GM19193 (cell line): ENCODE data around the gene MADD.

Source experiments
- POLR2A ChIP-seq: IDR thresholded peaks from 4 replicates; pipeline ENCODE4 v1.6.1; 2011; ENCODE audit not compliant: insufficient read depth, insufficient read length; ENCODE audit errors: extremely low read depth

Gene MADD

DNA sequence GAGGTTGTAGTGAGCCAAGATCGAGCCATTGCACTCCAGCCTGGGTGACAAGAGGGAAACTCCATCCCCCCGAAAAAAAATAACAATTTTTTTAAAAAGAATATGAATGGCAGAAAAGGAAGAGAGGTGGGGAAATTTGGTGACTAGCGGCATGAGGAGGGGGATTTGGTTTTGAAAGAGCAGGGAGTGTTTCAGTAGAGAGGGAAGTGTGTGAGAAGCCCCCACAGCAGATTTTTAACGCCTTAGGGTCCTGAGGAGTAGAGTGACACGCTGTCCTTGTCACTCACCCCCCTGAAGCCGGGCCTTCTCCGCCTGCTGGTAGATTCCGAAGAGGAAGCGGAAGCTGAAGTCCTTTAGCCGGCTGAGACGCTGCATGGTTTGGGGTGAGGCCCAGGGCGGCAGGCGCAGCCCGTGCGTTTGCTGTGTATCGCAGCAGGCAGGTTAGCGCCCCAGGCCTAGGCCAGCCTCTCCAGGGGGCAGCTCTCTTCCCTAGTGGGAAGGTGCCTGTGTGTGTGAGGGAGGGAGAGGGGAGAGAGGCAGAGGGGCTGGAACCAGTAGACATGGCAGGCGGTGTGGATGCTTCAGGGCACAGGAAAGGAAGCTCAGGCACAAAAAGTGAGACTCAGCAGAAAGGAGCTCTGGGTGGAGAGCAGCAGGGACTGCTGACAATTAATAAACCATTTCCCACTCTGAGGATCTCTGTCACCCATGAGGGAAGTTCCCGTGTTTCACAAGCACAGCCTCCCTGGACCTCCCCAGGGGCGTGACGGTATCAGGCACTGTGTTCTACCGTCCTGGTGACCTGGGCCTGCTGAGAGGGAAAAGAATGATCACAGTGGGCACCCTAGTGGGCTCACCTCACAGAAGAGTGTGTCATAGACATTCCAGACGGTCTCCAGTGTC lies 25.2 kb upstream of the MADD start:
- no peak for TF ChIP-seq POLR2A

DNA sequence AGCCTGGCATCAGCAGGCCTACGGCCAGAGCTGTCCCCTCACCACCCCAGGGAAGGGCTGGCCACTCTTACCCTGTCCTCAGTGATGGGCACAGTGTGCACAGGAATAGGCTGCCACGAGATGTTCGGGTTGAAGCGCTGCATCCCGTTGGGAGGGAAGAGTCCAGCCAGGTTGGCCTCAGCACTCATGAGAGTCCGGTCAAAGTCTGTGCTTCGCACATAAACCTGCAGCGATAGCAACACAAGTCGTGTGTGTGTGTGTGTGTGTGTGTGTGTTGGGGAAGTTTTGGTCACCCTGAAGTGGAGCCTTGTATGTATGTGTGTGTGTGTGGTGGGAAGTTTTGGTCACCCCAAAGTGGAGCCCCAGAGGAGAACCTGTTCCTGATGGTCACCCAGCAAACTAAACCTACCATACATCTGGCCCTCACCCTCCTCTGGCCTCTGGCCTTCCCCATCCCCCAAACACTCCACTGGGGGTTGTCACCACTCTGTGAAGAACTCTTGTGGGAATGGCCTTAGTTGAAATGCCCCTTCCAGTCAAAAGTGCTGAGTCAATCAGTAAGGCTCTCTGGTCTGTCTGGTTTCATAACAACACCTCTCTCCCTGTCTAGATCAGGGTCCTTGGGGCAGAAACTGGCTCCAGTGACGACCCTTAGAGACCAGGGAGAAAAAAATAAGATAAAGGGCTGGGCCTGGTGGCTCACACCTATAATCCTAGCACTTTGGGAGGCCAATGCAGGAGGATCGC lies 24.1 kb upstream of the MADD start:
- TF ChIP-seq POLR2A, result no peak

DNA sequence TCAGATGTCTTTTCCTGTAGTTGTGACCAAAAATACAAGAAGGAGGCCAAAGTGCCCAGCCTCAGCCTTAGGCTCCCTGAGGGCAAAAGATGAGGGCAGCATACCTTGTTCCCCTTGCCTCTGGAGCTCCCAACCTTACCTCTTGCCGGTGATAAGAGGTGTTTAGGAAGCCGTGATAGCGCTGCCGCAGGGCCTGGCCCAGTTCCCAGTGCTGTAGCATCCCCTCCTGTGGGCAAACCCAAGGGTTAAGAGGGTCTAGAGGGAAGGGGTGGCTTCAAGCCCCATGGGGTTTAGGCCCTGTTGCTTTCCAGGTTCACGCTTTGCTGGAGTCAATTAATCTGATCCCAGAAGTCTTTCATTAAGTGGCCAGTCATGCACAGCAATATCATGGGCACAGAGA lies 22.4 kb upstream of the MADD start:
- no peak for TF ChIP-seq POLR2A

DNA sequence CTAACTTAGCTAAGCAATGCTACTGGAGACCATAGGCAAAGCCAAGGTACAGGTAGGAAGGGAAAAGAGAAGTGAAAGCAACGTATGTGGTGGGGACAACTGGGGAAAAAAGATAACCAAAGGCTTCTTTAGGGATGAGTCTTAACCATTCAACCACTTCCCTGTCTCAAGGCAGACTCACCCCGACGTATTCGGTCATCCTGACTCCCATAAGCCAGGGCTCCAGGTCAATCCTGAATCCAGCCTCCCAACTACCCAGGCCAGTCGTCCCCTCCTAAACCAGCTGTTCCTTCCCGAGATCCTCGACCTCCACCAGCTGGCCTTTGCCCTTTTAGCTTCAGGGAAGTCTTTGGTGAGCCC lies 21.6 kb upstream of the MADD start:
- no peak for TF ChIP-seq POLR2A

DNA sequence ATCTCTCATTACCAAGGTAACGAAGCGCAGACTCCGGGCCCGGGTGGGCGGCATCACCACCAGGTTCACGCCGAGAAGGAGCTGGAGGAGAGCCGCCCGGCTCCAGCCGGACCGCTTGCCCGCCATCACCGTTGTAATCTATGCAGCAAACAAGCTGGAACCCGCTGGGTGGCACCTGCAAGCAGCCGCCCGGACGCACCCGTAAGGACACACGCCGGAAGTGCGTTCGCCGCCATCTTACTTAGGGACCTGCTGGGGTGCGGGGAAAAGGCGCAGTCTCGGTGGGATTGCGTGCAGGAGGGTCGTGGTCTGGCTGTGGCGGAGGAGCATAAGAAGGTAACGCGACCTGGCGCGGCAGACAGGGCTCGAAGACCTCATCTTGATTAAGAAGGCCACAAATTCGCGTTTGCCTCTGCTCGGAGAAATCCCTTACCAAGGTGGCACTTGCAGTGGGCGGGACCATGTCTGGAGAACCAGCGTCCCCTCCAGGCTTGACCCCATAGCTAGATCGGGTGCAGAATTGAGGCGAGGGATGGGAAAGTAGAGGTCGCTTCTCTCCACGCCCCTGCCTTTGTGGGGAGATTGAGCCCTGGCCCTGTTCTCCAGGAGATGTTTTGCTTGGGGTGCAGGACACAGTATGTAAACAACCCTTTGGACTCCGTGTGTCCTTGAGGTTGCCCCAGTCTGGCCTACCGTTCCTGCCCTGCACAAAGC lies 21.1 kb upstream of the MADD start, which contains the start of gene ACP2:
Gene ACP2 (minus strand): TSS at position 151 of the 714 bp plus-strand sequence. CDS start 25 bp downstream, at position 126.
- TF ChIP-seq POLR2A, result peak; percentile 87

DNA sequence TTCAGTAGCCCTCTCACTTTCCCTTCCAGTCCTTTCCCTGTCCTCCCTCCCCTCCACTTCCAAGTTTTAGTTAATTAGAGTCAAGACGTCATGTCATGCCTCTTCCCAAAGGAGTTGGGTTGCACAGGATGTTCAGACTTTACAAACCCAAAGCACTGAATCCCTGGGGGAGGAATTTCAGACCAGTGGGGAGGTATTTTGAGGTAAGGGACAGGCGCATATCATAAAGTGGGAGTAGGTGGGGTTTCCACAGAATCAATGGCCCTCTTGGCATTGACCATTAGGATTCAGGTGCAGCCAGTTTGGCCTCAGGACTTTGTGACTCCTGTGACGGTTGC lies 20.6 kb upstream of the MADD start:
- TF ChIP-seq POLR2A, result no peak

DNA sequence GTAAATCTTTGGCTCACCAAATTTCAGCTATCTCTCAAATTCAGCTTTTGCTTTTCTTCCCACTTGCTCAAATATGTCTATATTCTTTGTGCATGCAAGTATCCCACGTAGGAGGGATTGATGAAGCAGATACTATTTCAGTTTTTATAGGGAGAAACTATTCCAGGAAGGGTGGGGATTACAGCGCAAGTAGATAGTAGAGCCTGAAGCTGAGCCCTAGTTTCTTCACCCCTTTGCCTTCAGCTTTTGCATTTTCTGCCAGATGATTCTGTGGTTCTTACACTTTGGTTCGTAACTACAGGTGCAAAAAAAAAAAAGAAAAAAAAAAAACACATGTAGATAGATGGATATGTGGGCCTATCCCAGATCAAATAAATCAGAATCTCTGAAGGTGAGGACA lies 18.2 kb upstream of the MADD start:
- TF ChIP-seq POLR2A, result no peak

DNA sequence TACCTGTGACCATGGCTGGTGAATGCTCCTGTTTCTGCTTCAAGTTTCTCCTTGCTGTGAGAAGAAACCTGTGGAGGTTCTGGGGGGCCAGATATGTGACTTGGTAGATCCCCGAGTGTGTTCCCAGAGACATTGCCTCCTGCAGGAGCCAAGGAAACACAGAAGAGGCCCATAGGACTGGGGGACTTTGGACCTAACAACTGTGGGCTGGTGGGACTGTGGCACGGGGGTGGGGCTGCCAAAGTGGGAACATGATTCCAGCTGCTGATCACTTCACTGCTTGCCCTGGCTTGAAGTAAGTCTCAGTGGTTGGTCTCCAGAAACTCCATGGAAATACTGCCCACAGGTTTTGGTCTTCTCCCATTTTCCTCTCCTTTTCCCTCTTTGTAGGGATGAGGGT lies 16.3 kb upstream of the MADD start:
- TF ChIP-seq POLR2A, result no peak

DNA sequence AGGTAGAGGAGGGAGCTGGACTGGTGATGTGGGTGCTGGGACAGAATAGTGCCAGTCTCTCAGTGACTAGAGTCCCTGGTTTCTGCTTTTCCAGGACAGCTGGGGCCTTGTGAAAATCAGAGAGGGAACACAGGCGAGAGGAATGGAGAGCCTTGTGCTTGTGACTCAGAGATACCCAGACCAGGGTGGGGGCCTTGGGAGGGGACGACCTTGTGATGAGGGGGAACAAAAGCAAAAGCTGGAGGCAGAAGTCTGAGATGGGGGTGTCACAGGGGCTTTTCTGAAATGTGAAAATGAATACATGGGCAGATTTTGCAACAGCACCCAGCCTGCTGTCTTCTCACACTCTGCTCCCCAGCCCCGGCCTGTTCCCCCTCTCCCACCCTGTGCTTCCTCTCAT lies 15.5 kb upstream of the MADD start:
- TF ChIP-seq POLR2A, result no peak

DNA sequence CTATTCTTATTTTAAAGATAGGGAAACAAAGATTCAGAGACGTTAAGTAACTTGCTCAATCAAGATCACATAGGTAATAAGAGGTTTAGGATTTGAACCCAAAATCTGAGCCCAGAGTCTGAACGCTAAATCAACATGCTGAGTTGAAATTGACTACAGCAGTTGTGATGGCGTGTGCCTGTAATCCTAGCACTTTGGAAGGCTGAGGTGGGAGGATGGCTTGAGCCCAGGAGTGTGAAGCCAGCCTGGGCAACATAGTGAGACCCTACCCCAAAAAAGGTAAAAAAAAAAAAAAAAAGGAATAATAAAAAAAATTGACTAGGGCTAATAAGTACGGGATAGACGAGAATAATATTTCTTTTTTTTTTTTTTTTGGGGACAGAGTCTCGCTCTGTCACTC lies 13.6 kb upstream of the MADD start:
- no peak for TF ChIP-seq POLR2A

DNA sequence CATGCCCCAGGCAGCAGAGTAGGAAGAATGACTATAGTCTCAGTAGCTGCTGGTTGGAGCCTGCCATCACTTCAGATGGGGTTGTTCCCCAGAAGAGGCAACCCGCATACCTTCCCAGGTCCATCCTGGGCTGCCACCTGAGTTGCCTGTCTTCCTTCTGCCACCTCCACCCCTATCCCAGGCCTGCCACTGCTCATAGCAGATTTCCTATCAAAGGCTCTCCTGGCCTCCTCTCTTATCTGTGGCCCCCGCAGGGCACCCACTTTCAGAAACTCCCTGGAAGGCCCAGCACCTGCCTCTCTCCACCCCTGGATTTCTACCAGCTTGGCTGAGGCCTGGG lies 12.8 kb upstream of the MADD start:
- no peak for TF ChIP-seq POLR2A

DNA sequence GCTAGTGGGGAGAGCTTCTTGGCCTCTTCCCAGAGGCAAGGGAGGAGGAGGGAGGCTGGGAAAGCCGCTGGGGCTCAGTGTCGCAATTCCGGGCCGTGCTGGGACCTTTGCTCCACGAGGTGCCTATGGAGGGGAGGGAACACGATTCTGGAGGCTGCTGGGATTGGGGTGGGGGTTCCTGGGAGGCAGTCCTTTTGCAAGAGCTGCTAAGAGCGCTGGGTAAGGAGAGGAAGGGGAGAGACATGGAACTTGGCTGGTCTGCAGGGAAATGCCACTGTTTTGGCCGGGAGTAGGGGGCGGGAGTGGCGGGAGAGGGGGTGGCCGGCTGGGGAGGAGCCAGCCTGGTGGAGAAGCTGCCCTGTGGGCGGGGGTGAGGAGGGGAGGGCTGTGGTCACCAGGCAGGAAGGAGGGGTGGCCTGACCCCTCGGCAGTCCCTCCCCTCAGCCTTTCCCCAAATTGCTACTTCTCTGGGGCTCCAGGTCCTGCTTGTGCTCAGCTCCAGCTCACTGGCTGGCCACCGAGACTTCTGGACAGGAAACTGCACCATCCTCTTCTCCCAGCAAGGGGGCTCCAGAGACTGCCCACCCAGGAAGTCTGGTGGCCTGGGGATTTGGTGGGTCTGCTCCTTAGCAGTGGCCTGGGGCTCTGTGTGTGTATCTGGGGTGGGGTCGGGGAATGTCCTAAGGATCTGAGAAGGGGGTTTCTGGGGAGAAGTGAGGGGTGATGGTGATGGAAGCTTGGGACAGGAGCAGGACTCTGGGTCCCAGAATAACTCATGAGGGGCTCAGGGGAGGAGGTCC lies 12.2 kb upstream of the MADD start, which contains the start of gene NR1H3:
Gene NR1H3 (plus strand): TSS at position 480 of the 800 bp plus-strand sequence. CDS start 1,221 bp downstream, outside the sequence.
- no peak for TF ChIP-seq POLR2A

DNA sequence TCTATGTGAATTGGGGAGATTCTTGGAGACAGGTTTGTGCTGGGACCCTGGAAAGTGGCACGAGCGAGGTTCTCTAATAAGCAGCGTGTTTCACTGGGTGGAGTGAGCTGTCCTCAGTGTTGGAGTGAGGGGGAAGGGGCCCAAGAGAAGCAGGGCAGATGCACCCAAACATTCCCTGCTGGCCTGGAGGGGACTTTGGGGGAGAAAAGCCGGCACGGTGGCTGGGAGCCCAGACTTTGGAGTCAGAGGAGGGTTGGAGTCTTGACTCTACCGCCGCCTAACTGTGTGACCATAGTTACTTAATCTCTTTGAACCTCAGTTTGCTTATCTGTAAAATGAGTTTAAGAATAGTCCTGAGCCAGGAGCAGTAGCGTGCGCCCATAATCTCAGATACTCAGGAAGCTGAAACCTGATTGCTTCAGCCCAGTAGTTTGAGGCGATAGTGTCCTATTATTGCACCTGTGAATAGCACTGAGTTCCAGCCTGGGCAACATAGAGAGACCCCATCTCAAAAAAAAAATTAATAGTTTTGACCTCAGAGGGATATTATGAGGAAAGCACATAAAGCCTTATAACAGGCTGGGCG lies 11.5 kb upstream of the MADD start:
- no peak for TF ChIP-seq POLR2A

DNA sequence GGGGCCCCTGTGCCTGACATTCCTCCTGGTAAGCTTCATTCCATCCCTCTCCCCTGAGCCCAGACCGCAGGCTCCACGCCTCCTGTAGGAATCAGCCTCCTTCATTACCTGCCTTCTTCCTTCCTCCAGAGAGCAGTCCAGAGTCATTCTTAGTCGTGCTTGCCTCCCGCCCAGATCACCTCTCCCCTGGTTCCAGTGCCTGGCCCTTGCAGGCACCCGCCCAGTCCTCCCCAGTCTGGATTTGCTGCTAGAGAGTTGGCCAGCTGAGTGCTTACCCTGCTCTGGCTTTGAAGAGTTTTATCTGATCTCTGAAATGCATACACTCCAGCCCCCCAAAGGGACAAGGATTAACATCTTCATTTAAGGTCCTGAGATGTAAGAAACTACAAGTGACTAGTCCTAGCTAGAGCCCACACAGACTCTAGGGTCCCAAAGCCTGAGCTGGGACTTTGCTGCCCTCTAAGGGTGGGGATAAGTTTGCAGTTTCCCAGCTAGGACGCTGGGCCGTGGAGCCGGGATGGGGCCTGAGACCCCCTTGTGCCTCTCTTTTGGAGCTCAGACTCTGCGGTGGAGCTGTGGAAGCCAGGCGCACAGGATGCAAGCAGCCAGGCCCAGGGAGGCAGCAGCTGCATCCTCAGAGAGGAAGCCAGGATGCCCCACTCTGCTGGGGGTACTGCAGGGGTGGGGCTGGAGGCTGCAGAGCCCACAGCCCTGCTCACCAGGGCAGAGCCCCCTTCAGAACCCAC lies 10.5 kb upstream of the MADD start:
- TF ChIP-seq POLR2A, result no peak

DNA sequence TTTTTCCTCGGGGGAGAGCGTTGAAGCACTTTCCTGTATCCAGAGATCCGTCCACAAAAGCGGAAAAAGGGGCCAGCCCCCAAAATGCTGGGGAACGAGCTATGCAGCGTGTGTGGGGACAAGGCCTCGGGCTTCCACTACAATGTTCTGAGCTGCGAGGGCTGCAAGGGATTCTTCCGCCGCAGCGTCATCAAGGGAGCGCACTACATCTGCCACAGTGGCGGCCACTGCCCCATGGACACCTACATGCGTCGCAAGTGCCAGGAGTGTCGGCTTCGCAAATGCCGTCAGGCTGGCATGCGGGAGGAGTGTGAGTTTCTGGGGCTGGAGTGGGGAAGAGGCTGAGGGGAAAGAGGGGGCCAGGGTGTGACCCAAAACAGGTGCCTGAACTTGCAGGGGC lies 9.6 kb upstream of the MADD start:
- TF ChIP-seq POLR2A, result no peak
